NCI-H510A (cell line): ENCODE data around the gene CREM.

Experiments used
- DNase-seq: peaks from one replicate; lab custom pipeline; 2025; lab: John Stamatoyannopoulos, UW

Gene CREM

GRCh38 chr10:35136263-35136815 is 9.7 kb downstream of the CREM start:
- DNase-seq, result no peak

- DNase-seq, result no peak
Measured at GRCh38 chr10:35140126-35140525, 13.5 kb downstream of the CREM start.

- DNase-seq, result no peak
Measured at GRCh38 chr10:35140727-35141126, 14.1 kb downstream of the CREM start.

GRCh38 chr10:35150308-35150707 is 23.7 kb downstream of the CREM start:
- no peak for DNase-seq

GRCh38 chr10:35152992-35153391 is 26.3 kb downstream of the CREM start:
- no peak for DNase-seq

GRCh38 chr10:35153716-35154115 is 27.1 kb downstream of the CREM start:
- DNase-seq, result no peak

- no peak for DNase-seq
Measured at GRCh38 chr10:35160743-35161142, 34.1 kb downstream of the CREM start.

- DNase-seq, result no peak
Measured at GRCh38 chr10:35161906-35162305, 35.3 kb downstream of the CREM start.

GRCh38 chr10:35165136-35165535 is 38.5 kb downstream of the CREM start:
- no peak for DNase-seq

- no peak for DNase-seq
Measured at GRCh38 chr10:35165811-35166210, 39.2 kb downstream of the CREM start.

GRCh38 chr10:35166607-35167006 is 40.0 kb downstream of the CREM start:
- DNase-seq, result no peak

GRCh38 chr10:35167342-35167741 is 40.7 kb downstream of the CREM start:
- no peak for DNase-seq

- DNase-seq, result no peak
Measured at GRCh38 chr10:35172146-35172545, 45.5 kb downstream of the CREM start.

GRCh38 chr10:35172574-35172973 is 45.9 kb downstream of the CREM start:
- no peak for DNase-seq

- DNase-seq, result no peak
Measured at GRCh38 chr10:35178331-35178730, 51.7 kb downstream of the CREM start.

- no peak for DNase-seq
Measured at GRCh38 chr10:35182631-35183510, 56.2 kb downstream of the CREM start.

- no peak for DNase-seq
Measured at GRCh38 chr10:35184527-35185171, 58.0 kb downstream of the CREM start.

- no peak for DNase-seq
Measured at GRCh38 chr10:35185260-35186034, 58.8 kb downstream of the CREM start.

- DNase-seq, result no peak
Measured at GRCh38 chr10:35188954-35189353, 62.3 kb downstream of the CREM start.

- no peak for DNase-seq
Measured at GRCh38 chr10:35191523-35191922, 64.9 kb downstream of the CREM start.

GRCh38 chr10:35192645-35193249 is 66.1 kb downstream of the CREM start:
- no peak for DNase-seq

GRCh38 chr10:35194471-35194870 is 67.8 kb downstream of the CREM start:
- no peak for DNase-seq
